Measurements from ENCODE around the gene THYN1. TPM values are rescaled to one million over a fixed set of nuclear protein-coding genes. Genes with fewer than 3 reads are reported as not detected.

The THYN1 gene
- total and polyA plus RNA-seq, 2 of the 13 experiments (the other 11 are each of a cell fraction or from before 2014, with no cell fraction given), result 36.1 to 87.6 TPM

DNA sequence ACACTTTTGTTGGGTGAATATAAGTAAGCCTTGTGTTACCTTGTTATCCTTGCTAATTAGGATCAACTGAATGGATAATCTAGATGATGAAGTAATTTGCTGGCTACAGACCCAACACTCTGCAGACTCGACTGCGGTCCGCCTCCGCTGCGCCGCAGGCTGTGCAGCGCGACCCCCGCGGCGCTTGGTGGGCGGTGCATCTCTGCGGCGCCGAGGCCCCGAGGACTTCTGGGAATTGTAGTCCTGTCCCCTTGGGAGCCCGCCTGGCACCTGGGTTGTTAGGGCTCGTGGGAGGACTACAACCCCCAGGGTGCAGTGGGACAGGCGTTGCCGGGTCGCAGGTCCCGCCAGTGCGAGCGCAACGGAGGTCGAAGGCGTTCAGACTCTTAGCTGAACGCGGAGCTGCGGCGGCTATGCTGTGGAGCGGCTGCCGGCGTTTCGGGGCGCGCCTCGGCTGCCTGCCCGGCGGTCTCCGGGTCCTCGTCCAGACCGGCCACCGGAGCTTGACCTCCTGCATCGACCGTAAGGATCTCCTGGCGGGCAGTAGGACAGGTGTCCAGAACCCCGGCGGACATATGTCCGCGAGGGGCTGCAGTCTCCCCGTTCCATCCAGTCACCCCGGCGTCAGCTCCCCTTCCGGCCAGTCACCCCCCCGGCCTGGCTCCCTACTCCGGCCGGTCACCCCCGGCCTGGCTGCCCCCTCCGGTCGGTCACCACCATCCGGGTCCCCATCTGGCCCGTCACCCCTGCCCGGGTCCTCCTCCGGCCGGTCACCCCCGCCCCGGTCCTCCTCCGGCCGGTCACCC, at the start of gene THYN1, which contains the start of gene ACAD8 (continued):
- TF ChIP-seq, protein P1, sequence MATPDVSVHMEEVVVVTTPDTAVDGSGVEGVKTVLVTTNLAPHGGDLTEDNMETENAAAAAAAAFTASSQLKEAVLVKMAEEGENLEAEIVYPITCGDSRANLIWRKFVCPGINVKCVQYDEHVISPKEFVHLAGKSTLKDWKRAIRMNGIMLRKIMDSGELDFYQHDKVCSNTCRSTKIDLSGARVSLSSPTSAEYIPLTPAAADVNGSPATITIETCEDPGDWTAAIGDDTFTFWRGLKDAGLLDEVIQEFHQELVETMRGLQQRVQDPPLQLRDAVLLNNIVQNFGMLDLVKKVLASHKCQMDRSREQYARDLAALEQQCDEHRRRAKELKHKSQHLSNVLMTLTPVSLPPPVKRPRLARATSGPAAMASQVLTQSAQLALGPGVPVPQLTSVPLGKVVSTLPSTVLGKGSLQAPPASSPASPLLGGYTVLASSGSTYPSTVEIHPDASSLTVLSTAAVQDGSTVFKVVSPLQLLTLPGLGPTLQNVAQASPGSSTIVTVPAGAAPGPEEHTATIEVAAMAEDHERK (CRISPR knock-in tag; IDR thresholded peaks at IDR 0.05; ENCODE audit: low read depth), result peak; percentile 95
- TF ChIP-seq CEBPB (IDR thresholded peaks at IDR 0.05; ENCODE audit: borderline replicate concordance, low read depth, low read length) (no peak), RBFOX2 (IDR thresholded peaks at IDR 0.05; ENCODE audit: low read depth, low read length) (peak; percentile 80), ZC3H13 (CRISPR knock-in tag; IDR thresholded peaks at IDR 0.05) (no peak), MAFK (conservative IDR thresholded peaks at IDR 0.05 in 1 of 2, IDR thresholded peaks at IDR 0.05 in 1 of 2; ENCODE audit: low read length in 2 of 2) (no peak), ZNF781 (CRISPR knock-in tag; IDR thresholded peaks at IDR 0.05; ENCODE audit: borderline replicate concordance, not compliant biosample characterization) (no peak), NFIC (IDR thresholded peaks at IDR 0.05; ENCODE audit: low read length) (no peak), TBL1XR1 (IDR thresholded peaks at IDR 0.05; ENCODE audit: borderline replicate concordance, low read length, partially characterized antibody) (no peak), HES4 (CRISPR knock-in tag; IDR thresholded peaks at IDR 0.05; ENCODE audit: borderline replicate concordance) (0 out of 2 replicates have a peak, but pooled peaks have one; percentile 40), POLR2G (IDR thresholded peaks at IDR 0.05; ENCODE audit: low read depth, low read length) (peak; percentile 82), ZNF329 (CRISPR knock-in tag; IDR thresholded peaks at IDR 0.05; ENCODE audit: low read depth) (0 out of 2 replicates have a peak, but pooled peaks have one; percentile 36), FLYWCH1 (CRISPR knock-in tag; IDR thresholded peaks at IDR 0.05) (no peak), MEIS2 (CRISPR knock-in tag; IDR thresholded peaks at IDR 0.05) (no peak; the same call in 1 of the 2 replicates), GFI1 (CRISPR knock-in tag; IDR thresholded peaks at IDR 0.05; ENCODE audit: borderline replicate concordance) (no peak), STAT5B (CRISPR knock-in tag; IDR thresholded peaks at IDR 0.05) (no peak), SNAPC2 (CRISPR knock-in tag; IDR thresholded peaks at IDR 0.05) (0 out of 2 replicates have a peak, but pooled peaks have one; percentile 19)
- TF ChIP-seq, protein P2, sequence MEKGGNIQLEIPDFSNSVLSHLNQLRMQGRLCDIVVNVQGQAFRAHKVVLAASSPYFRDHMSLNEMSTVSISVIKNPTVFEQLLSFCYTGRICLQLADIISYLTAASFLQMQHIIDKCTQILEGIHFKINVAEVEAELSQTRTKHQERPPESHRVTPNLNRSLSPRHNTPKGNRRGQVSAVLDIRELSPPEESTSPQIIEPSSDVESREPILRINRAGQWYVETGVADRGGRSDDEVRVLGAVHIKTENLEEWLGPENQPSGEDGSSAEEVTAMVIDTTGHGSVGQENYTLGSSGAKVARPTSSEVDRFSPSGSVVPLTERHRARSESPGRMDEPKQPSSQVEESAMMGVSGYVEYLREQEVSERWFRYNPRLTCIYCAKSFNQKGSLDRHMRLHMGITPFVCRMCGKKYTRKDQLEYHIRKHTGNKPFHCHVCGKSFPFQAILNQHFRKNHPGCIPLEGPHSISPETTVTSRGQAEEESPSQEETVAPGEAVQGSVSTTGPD (CRISPR knock-in tag; IDR thresholded peaks at IDR 0.05), result no peak
- TF ChIP-seq, protein P3, sequence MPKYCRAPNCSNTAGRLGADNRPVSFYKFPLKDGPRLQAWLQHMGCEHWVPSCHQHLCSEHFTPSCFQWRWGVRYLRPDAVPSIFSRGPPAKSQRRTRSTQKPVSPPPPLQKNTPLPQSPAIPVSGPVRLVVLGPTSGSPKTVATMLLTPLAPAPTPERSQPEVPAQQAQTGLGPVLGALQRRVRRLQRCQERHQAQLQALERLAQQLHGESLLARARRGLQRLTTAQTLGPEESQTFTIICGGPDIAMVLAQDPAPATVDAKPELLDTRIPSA (CRISPR knock-in tag; IDR thresholded peaks at IDR 0.05; ENCODE audit: borderline replicate concordance), result no peak
- TF ChIP-seq, protein P4, sequence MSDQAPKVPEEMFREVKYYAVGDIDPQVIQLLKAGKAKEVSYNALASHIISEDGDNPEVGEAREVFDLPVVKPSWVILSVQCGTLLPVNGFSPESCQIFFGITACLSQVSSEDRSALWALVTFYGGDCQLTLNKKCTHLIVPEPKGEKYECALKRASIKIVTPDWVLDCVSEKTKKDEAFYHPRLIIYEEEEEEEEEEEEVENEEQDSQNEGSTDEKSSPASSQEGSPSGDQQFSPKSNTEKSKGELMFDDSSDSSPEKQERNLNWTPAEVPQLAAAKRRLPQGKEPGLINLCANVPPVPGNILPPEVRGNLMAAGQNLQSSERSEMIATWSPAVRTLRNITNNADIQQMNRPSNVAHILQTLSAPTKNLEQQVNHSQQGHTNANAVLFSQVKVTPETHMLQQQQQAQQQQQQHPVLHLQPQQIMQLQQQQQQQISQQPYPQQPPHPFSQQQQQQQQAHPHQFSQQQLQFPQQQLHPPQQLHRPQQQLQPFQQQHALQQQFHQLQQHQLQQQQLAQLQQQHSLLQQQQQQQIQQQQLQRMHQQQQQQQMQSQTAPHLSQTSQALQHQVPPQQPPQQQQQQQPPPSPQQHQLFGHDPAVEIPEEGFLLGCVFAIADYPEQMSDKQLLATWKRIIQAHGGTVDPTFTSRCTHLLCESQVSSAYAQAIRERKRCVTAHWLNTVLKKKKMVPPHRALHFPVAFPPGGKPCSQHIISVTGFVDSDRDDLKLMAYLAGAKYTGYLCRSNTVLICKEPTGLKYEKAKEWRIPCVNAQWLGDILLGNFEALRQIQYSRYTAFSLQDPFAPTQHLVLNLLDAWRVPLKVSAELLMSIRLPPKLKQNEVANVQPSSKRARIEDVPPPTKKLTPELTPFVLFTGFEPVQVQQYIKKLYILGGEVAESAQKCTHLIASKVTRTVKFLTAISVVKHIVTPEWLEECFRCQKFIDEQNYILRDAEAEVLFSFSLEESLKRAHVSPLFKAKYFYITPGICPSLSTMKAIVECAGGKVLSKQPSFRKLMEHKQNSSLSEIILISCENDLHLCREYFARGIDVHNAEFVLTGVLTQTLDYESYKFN (CRISPR knock-in tag; conservative IDR thresholded peaks at IDR 0.05), result 0 out of 2 replicates have a peak, but pooled peaks have one; percentile 18
